ENCODE measurements around the gene KRTAP10-5.

- TF ChIP-seq CTCF (IDR thresholded peaks at IDR 0.05 in 2 of 3, conservative IDR thresholded peaks at IDR 0.05 in 1 of 3; ENCODE audit: borderline replicate concordance in 1 of 3, insufficient read depth in 1 of 3, low read depth in 2 of 3, low read length in 2 of 3): no peak
- TF ChIP-seq ZNF274 (IDR thresholded peaks at IDR 0.05; ENCODE audit: low read depth, low read length): no peak
Measured at GRCh38 chr21:44529503-44530125, 50.8 kb downstream of the KRTAP10-5 start.
